HL-60 (cell line): ENCODE results near the gene SLC38A9.

ENCODE experiments used
- GABPA ChIP-seq: IDR thresholded peaks from 2 replicates; pipeline ENCODE4 v1.6.1; 2012; ENCODE audit warnings: low read depth
- POLR2AphosphoS5 ChIP-seq: IDR thresholded peaks from 2 replicates; pipeline ENCODE4 v1.6.1; 2012; ENCODE audit warnings: low read depth
- SPI1 ChIP-seq: IDR thresholded peaks from 2 replicates; pipeline ENCODE4 v1.6.1; 2012; ENCODE audit warnings: low read depth, mild to moderate bottlenecking, borderline replicate concordance
- TF ChIP-seq, protein P1 (sequence below): IDR thresholded peaks from one replicate; pipeline ENCODE4 v1.5.1; 2011; ENCODE audit warnings: low read length, control low read depth, inconsistent platforms; ENCODE audit not compliant: insufficient read depth
- TF ChIP-seq, protein P2 (sequence below): IDR thresholded peaks from 2 replicates; pipeline ENCODE4 v1.6.1; 2012; ENCODE audit warnings: low read depth; ENCODE audit not compliant: insufficient replicate concordance

DNA sequence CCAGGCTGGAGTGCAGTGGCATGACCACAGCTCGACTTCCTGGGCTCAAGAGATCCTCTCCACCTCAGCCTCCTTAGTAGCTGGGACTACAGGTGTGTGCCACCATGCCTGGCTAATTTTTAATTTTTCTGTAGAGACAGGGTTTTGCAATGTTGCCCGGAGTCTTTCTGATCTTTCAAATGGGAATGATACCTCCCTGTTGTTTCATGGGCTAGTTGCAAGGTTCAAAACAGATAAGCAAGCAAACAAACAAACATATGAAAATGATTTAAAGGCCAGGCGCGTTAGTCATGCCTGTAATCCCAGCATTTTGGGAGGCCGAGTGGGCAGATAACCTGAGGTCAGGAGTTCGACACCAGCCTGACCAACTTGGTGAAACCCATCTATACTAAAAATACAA lies 132.1 kb downstream of the SLC38A9 start:
- TF ChIP-seq, protein P1, sequence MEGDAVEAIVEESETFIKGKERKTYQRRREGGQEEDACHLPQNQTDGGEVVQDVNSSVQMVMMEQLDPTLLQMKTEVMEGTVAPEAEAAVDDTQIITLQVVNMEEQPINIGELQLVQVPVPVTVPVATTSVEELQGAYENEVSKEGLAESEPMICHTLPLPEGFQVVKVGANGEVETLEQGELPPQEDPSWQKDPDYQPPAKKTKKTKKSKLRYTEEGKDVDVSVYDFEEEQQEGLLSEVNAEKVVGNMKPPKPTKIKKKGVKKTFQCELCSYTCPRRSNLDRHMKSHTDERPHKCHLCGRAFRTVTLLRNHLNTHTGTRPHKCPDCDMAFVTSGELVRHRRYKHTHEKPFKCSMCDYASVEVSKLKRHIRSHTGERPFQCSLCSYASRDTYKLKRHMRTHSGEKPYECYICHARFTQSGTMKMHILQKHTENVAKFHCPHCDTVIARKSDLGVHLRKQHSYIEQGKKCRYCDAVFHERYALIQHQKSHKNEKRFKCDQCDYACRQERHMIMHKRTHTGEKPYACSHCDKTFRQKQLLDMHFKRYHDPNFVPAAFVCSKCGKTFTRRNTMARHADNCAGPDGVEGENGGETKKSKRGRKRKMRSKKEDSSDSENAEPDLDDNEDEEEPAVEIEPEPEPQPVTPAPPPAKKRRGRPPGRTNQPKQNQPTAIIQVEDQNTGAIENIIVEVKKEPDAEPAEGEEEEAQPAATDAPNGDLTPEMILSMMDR = no peak
- no peak for TF ChIP-seq POLR2AphosphoS5
- TF ChIP-seq, protein P2, sequence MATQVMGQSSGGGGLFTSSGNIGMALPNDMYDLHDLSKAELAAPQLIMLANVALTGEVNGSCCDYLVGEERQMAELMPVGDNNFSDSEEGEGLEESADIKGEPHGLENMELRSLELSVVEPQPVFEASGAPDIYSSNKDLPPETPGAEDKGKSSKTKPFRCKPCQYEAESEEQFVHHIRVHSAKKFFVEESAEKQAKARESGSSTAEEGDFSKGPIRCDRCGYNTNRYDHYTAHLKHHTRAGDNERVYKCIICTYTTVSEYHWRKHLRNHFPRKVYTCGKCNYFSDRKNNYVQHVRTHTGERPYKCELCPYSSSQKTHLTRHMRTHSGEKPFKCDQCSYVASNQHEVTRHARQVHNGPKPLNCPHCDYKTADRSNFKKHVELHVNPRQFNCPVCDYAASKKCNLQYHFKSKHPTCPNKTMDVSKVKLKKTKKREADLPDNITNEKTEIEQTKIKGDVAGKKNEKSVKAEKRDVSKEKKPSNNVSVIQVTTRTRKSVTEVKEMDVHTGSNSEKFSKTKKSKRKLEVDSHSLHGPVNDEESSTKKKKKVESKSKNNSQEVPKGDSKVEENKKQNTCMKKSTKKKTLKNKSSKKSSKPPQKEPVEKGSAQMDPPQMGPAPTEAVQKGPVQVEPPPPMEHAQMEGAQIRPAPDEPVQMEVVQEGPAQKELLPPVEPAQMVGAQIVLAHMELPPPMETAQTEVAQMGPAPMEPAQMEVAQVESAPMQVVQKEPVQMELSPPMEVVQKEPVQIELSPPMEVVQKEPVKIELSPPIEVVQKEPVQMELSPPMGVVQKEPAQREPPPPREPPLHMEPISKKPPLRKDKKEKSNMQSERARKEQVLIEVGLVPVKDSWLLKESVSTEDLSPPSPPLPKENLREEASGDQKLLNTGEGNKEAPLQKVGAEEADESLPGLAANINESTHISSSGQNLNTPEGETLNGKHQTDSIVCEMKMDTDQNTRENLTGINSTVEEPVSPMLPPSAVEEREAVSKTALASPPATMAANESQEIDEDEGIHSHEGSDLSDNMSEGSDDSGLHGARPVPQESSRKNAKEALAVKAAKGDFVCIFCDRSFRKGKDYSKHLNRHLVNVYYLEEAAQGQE = no peak
- TF ChIP-seq SPI1 = no peak
- no peak for TF ChIP-seq GABPA
